Esophagus squamous epithelium (tissue), 4 donors: ENCODE data around the gene CEP170B.

Source experiments
- CTCF ChIP-seq, 6 experiments: fragments of 450-650 bp in 4 of 6; fragments of 200-600 bp in 2 of 6; sonication (generic) in 2 of 6; IDR thresholded peaks; one replicate each; pipeline ENCODE4 v1.5.1; 2016 to 2019; ENCODE audit warnings: antibody characterized with exemption in 6 of 6, mild to moderate bottlenecking in 4 of 6, moderate library complexity in 4 of 6
- POLR2A ChIP-seq, 4 donors: fragments of 450-650 bp; IDR thresholded peaks; one replicate each; pipeline ENCODE4 v1.6.1; 2017; ENCODE audit warnings: antibody characterized with exemption in 4 of 4, mild to moderate bottlenecking in 4 of 4, moderate library complexity in 3 of 4

DNA sequence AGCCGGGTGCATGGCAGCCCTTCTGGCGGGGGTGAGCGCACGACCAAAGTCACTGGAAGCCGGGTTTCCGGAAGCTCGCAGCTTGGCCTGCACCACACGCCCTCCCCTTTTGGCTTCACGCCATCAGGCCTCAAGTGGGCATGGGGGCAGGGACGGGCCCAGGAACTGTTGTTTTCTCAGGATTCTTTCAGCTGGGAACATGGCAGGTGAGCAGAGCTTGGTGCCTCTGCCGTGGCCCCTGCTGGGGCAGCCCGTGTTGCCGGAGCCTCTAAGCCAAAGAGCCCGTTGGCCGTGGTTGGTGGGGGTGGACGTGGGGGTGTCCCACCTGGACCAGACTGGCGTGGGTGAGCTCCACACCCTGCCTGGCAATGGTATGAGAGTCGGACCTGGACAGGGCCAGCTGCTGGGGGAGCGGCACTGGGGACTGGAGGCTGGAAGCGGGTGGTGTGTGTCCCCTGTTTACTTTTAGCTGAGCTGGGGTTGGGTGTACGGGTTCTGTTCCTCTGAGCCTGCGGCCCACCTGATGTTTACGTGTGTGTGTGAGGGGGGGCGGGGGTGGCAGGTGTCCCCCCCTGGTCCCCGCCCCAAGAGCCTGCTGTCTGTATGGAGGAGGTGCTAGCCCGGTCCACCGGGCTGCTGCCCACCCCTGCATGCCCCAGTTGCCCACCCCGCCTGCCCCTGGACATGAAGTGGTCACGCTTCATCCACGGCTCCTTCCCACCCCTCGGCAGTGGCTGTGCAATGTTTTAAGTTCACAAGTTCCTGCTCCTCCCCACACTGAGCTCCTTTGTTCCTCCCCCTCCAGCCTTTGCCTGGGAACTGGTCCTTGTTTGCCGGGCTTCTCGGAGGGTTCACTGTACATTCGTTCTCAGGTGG, 31.0 kb downstream of the CEP170B start:
- no peak for TF ChIP-seq POLR2A (IDR thresholded peaks at IDR 0.05)
- no peak for TF ChIP-seq CTCF (IDR thresholded peaks at IDR 0.05)
